Type B pancreatic cell (in vitro differentiated cells): ENCODE data around the gene ACTR6. TPM values are rescaled to one million over a fixed set of nuclear protein-coding genes. Genes with fewer than 3 reads are reported as not detected.
"Not testable (repeated sequence)": the region's sequence is repeated elsewhere in the genome, so short reads cannot be mapped to it uniquely, and the experiment has no call there.

Experiments used
- DNase-seq: peaks from one replicate; pipeline ENCODE4 v3.0.0; 2021; ENCODE audit warnings: mixed read lengths; ENCODE audit not compliant: unreplicated experiment; ENCODE audit errors: extremely low spot score
- H3K27ac Mint-ChIP-seq: 2 replicates; pipeline ENCODE4 v1.8.0; 2021; ENCODE audit warnings: mild to moderate bottlenecking, mixed read lengths
- H3K27me3 Mint-ChIP-seq: 2 replicates; pipeline ENCODE4 v1.8.0; 2021; ENCODE audit warnings: mixed read lengths
- H3K36me3 Mint-ChIP-seq: 2 replicates; pipeline ENCODE4 v1.8.0; 2021; ENCODE audit warnings: mixed read lengths
- H3K4me1 Mint-ChIP-seq: one replicate; pipeline ENCODE4 v1.8.0; 2021; ENCODE audit warnings: mixed read lengths; ENCODE audit not compliant: unreplicated experiment
- H3K4me3 Mint-ChIP-seq: 2 replicates; pipeline ENCODE4 v1.8.0; 2021; ENCODE audit warnings: mild to moderate bottlenecking, mixed read lengths
- H3K9me3 Mint-ChIP-seq: 2 replicates; pipeline ENCODE4 v1.8.0; 2021; ENCODE audit warnings: mixed read lengths
- CTCF ChIP-seq: fragments of 200-600 bp; sonication (generic); conservative IDR thresholded peaks from 2 replicates; pipeline ENCODE4 v1.5.0; 2021; ENCODE audit warnings: antibody characterized with exemption, mild to moderate bottlenecking
- total RNA-seq: library from RNA; stranded (reverse); gene quantifications from 2 replicates; pipeline ENCODE4 v1.2.1, GENCODE V29; 2021; ENCODE audit warnings: low replicate concordance

ACTR6 gene
- total RNA-seq, 1 donor from 2014 or later = 32.9 TPM

DNA sequence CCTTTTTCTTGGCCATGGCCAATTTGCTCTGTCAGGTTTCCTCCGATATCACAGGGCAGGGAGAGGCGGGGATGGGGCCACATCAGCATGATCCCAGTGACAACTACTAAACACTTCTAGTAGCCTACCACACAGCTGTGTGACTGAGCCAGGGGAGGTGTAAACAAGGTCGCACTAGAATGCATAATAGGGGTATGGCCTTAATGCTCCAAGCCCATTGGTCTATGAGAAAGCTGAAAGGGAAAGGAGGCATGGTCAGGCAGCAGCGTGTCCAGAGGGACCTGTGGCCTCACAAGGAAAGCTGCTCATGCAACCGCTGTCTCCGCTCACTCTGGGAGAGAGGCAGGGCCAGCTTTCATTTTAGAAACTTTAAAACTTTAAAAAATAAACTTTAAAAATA is 27.5 kb upstream of the ACTR6 start:
- no peak for TF ChIP-seq CTCF
- H3K27me3 Mint-ChIP-seq = no peaks in the 10 kb centered on the region
- no peak for DNase-seq
- H3K9me3 Mint-ChIP-seq = no peaks in the 10 kb centered on the region
- no peaks in the 10 kb centered on the region for H3K36me3 Mint-ChIP-seq
- no peak overlapping the region for H3K27ac Mint-ChIP-seq
- peaks cover 9% of the 10 kb centered on the region for H3K4me1 Mint-ChIP-seq
- H3K4me3 Mint-ChIP-seq = no peak overlapping the region

DNA sequence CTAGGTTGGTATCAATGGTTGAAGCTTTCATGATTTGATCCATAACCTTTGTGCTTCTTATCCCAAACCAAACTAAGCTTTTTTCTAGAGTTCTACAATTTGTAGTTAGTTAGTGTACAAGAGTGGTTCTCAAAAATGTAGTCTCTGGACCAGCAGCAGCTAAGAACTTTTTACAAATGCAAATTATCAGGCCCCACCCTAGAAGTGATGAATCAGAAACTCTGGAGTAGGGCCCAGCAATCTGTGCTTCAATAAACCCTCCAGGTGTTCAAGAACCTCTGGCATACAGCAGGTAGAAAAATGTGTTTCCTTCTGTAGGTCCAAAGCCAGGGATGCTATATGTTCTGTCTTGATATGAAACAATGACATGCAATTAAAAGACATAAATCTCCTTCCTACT is 26.1 kb upstream of the ACTR6 start:
- DNase-seq = no peak
- no peak for TF ChIP-seq CTCF
- H3K4me3 Mint-ChIP-seq = no peak overlapping the region

GRCh38 chr12:100176493-100176892 is 24.1 kb upstream of the ACTR6 start:
- not testable (repeated sequence) for H3K27me3 Mint-ChIP-seq, DNase-seq, H3K36me3 Mint-ChIP-seq

More for the DNA sequence above, 26.1 kb upstream of the ACTR6 start:
- Mint-ChIP-seq H3K27me3 (no peaks in the 10 kb centered on the region), H3K9me3 (no peaks in the 10 kb centered on the region), H3K36me3 (no peaks in the 10 kb centered on the region), H3K27ac (no peak overlapping the region), H3K4me1 (peaks cover 9% of the 10 kb centered on the region)

DNA sequence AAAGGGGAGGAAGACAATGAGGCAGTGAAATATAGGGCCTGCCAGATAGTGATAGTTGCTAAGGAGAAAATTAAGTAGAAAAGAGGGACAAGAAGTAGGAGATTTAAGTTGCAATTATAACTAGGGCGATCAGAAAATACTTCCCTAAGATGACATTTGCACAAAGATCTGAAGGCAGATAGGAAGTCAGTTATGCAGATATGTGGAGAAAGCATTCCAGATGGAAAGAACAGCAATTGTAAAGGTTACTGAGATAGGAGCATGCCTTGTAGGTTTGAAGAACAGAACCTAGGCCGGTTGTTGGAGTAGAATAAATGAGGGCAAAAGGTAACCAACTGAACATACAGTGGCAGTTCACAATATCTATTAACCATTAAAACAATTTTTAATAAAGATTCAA is 21.4 kb upstream of the ACTR6 start:
- TF ChIP-seq CTCF = no peak
- no peaks in the 10 kb centered on the region for H3K27me3 Mint-ChIP-seq
- H3K9me3 Mint-ChIP-seq = no peaks in the 10 kb centered on the region
- no peak overlapping the region for H3K27ac Mint-ChIP-seq
- H3K4me1 Mint-ChIP-seq = no peaks in the 10 kb centered on the region
- DNase-seq = no peak
- peaks cover 4% of the 10 kb centered on the region for H3K36me3 Mint-ChIP-seq
- H3K4me3 Mint-ChIP-seq = no peak overlapping the region

More at GRCh38 chr12:100176493-100176892, 24.1 kb upstream of the ACTR6 start:
- not testable (repeated sequence) for H3K27ac Mint-ChIP-seq, H3K4me3 Mint-ChIP-seq, H3K4me1 Mint-ChIP-seq, H3K9me3 Mint-ChIP-seq

GRCh38 chr12:100184549-100185145 is 16.0 kb upstream of the ACTR6 start:
- H3K4me1 Mint-ChIP-seq = peaks cover 3% of the 10 kb centered on the region

More at GRCh38 chr12:100184549-100185145, 16.0 kb upstream of the ACTR6 start:
- Mint-ChIP-seq H3K27ac (no peak overlapping the region), H3K27me3 (no peaks in the 10 kb centered on the region), H3K9me3 (no peaks in the 10 kb centered on the region), H3K36me3 (peaks cover 7% of the 10 kb centered on the region), H3K4me3 (no peak overlapping the region)
- no peak for DNase-seq
- no peak for TF ChIP-seq CTCF
